GM12891 (cell line): Measurements from ENCODE around the gene MYD88.
A peak's percentile ranks its signal among the peaks of the same experiment; 100 is the strongest.

Experiments used
- DNase-seq: peaks from one replicate; pipeline ENCODE4 v3.0.0; 2011; ENCODE audit warnings: low spot score; ENCODE audit not compliant: insufficient read length
- FAIRE-seq: peaks from 2 replicates; lab custom pipeline; 2011; peaks lifted over from hg19 to GRCh38; lab: Jason Lieb, UNC
- PAX5 ChIP-seq: IDR thresholded peaks from 2 replicates; pipeline ENCODE4 v1.6.1; 2011; ENCODE audit warnings: low read length, moderate library complexity, mild to moderate bottlenecking; ENCODE audit not compliant: insufficient read depth, severe bottlenecking
- POLR2A ChIP-seq: IDR thresholded peaks from 2 replicates; pipeline ENCODE4 v1.6.1; 2011; ENCODE audit warnings: low read depth, low read length, control low read depth
- POLR2AphosphoS5 ChIP-seq: IDR thresholded peaks from 2 replicates; pipeline ENCODE4 v1.6.1; 2011; ENCODE audit warnings: low read depth, low read length, control low read depth
- POU2F2 ChIP-seq: IDR thresholded peaks from 2 replicates; pipeline ENCODE4 v1.6.1; 2011; ENCODE audit warnings: low read depth, mild to moderate bottlenecking, control low read depth, low read length, moderate library complexity
- SPI1 ChIP-seq: IDR thresholded peaks from 2 replicates; pipeline ENCODE4 v1.6.1; 2011; ENCODE audit warnings: low read depth, low read length, control low read depth
- TAF1 ChIP-seq: IDR thresholded peaks from 2 replicates; pipeline ENCODE4 v1.6.1; 2011; ENCODE audit warnings: low read depth, low read length, control low read depth

MYD88 gene

DNA sequence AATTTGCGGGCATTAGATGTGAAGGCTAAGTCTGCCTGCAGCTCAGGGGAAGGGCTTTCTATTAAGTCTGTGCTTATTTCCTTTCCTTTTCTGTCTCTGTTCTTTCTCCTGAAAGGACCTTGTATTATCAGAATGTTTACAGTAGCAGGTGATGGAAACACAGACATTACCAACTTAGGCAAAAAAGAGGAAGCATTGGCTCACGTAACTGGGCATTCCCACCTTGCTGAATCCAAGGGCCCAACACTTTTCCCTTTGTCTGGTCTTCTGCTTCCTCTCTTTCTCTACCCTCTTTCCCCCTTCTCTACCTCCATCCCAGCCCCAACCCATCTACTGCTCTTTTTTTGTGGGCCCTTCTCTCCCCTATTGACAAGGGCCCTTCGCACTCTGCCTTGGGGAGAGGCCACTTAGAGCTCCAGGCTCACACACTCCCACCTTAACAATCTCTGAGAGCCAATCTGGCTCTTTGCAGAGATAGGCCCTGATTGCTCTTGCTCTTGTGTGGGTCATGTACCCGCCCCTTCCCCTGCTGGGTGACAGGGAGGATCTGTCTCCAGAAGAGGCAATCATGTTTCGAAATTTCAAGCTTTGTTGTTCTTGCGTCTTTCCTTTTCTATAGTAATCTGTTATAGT is 36.5 kb upstream of the MYD88 start:
- FAIRE-seq (no peak), DNase-seq (no peak)
- TF ChIP-seq POU2F2 (no peak), TAF1 (no peak), POLR2A (no peak), SPI1 (no peak), PAX5 (no peak), POLR2AphosphoS5 (no peak)

DNA sequence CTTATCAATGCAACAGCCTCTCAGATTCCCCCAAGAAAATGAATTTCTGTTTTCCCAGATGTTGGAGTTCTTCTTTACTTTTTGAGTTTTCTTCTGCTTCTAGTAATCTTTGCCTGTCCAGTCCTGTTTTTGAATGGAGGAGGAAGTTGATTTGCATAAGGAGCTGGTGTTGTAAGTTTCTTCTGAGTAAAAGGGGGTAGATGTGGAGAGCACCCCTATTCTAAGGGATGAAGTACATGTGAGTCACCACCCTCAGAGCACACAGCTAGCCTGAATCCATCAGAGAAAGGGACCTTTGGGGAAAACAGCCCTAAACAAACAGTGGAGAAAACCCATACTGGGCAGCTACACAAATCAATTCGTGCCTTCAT is 36.0 kb upstream of the MYD88 start:
- TF ChIP-seq PAX5 (no peak), TAF1 (no peak), POU2F2 (no peak), POLR2AphosphoS5 (no peak), POLR2A (no peak), SPI1 (no peak)
- no peak for FAIRE-seq
- DNase-seq: no peak

DNA sequence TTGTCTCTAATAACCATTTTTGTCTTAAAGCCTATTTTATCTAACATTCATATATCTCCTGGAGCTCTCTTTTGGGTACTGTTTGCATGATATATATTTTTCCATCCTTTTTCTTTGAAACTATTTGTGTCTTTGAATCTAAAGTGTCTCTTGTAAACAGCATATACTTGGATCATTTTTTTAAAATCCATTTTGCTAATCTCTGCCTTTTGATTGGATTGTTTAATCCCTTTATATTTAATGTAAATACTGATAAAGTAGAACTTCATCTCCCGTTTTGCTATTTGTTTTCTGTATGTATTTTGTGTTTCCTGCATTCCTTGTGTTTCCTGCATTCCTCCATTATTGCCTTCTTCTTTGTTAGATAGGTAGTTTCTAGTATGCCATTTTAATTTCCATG is 32.9 kb upstream of the MYD88 start:
- DNase-seq: no peak
- TF ChIP-seq POU2F2: no peak
- TF ChIP-seq POLR2AphosphoS5: no peak
- no peak for TF ChIP-seq TAF1
- no peak for TF ChIP-seq PAX5
- TF ChIP-seq SPI1: no peak
- TF ChIP-seq POLR2A: no peak
- FAIRE-seq: no peak

DNA sequence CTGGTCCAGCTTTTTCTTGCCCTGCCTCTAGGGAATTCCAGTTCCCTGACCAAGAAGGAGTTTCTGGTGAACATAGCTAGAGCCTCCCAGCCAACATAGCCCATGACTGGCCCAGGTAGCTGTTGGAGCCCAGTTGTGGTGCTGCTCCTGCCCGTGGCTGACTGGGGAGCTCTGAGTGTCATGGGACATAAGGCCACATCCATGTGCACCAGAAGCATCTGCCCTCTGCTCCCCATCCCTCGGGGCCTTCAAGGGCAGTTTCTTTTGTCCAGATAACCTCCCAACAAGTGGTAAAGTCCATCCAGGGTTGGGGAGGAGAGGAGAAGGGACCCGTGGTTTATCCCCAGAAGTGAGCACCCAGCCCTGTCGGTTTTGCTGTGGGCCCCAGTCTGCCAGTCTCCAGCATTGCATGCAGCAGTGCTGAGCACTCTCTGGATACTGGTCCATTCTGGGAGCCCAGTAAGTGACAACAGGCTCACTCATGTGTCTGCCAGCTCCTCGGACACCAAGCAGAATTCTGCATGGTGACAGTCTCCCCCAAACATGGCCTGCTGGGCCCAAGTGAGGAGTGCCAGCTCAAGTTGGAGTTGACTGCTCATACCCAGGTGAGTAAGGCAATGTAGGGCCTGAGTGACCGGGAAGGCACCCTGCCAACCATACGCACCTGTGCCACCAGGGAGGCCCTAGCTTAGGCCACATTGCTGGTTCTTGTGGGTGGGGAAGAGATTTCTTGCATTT is 30.4 kb upstream of the MYD88 start:
- DNase-seq: no peak
- no peak for FAIRE-seq
- TF ChIP-seq SPI1 (no peak), POLR2AphosphoS5 (no peak), PAX5 (no peak), POU2F2 (no peak), TAF1 (no peak)

GRCh38 chr3:38108649-38109579 is 29.5 kb upstream of the MYD88 start:
- TF ChIP-seq PAX5 (no peak), POU2F2 (no peak), SPI1 (no peak), TAF1 (no peak), POLR2AphosphoS5 (no peak), POLR2A (no peak)
- FAIRE-seq (no peak), DNase-seq (no peak)

- DNase-seq: no peak
- no peak for TF ChIP-seq TAF1
- no peak for TF ChIP-seq POLR2AphosphoS5
- TF ChIP-seq SPI1: no peak
- no peak for TF ChIP-seq POLR2A
- no peak for TF ChIP-seq PAX5
- TF ChIP-seq POU2F2: no peak
- FAIRE-seq: no peak
These were observed 28.7 kb upstream of the MYD88 start for GRCh38 chr3:38109580-38110313.

GRCh38 chr3:38110314-38111050 is 28.0 kb upstream of the MYD88 start:
- FAIRE-seq: peak; percentile 80
- no peak for DNase-seq
- TF ChIP-seq POU2F2 (no peak), POLR2A (no peak), TAF1 (no peak), SPI1 (no peak), PAX5 (no peak), POLR2AphosphoS5 (no peak)

DNA sequence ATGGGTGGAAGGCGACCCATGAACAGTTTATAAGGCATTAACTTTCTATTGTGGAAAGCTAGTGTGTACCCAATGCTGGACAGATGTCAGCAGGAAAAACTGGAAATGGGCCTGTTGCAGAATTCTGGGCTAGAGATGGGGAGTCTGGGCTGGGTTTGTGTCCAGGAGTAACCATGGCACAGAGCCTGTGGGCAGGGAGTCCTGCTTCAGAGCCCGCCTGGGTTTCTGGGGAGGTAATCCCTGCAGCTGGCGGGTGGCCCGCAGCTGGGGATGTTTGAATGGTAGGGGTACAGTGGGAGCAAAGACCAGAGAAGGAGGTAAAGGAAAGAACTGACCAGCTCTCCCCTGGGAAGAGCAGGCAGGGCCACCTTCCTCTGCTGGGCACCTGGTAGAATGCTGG is 27.3 kb upstream of the MYD88 start:
- FAIRE-seq (no peak), DNase-seq (no peak)
- TF ChIP-seq POLR2A: no peak
- TF ChIP-seq SPI1: no peak
- TF ChIP-seq POU2F2: no peak
- no peak for TF ChIP-seq POLR2AphosphoS5
- TF ChIP-seq TAF1: no peak
- TF ChIP-seq PAX5: no peak
